Stimulated activated effector memory CD8-positive, alpha-beta T cell treated with anti-CD3 and anti-CD28 coated beads, Interleukin-12 subunit alpha, Interleukin-12 subunit beta, amount 100 ng/mL, for 72 hours (primary cell): Measurements from ENCODE around the gene CERS1.
"Not testable (repeated sequence)": the region's sequence is repeated elsewhere in the genome, so short reads cannot be mapped to it uniquely, and the experiment has no call there.

Experiments
- ATAC-seq: fragments of 150-1000 bp; cut with Tn5 transposase; 2 replicates; pipeline ENCODE4 v1.10.0; 2021
- DNase-seq, 2 donors: peaks; one replicate each; pipeline ENCODE4 v3.0.0; 2021 to 2022; ENCODE audit warnings: low spot score in 2 of 2
- H3K27ac Mint-ChIP-seq: one replicate; pipeline ENCODE4 v1.8.0; 2022; ENCODE audit warnings: mild to moderate bottlenecking, mixed read lengths
- H3K36me3 Mint-ChIP-seq: one replicate; pipeline ENCODE4 v1.8.0; 2022; ENCODE audit warnings: mild to moderate bottlenecking, mixed read lengths
- H3K4me1 Mint-ChIP-seq: one replicate; pipeline ENCODE4 v1.8.0; 2022; ENCODE audit warnings: mixed read lengths
- H3K4me3 Mint-ChIP-seq: one replicate; pipeline ENCODE4 v1.8.0; 2022; ENCODE audit warnings: mild to moderate bottlenecking, mixed read lengths
- H3K9me3 Mint-ChIP-seq: one replicate; pipeline ENCODE4 v1.8.0; 2022; ENCODE audit warnings: mixed read lengths

CERS1 gene

GRCh38 chr19:18906605-18907519 is 10.9 kb upstream of the CERS1 start:
- Mint-ChIP-seq H3K4me1 (peaks cover 6% of the 10 kb centered on the region), H3K9me3 (no peaks in the 10 kb centered on the region), H3K4me3 (no peak overlapping the region), H3K27ac (no peak overlapping the region), H3K36me3 (peaks cover 69% of the 10 kb centered on the region)
- DNase-seq (no peak), ATAC-seq (no peak)

- no peak overlapping the region for H3K27ac Mint-ChIP-seq
These were observed 9.7 kb upstream of the CERS1 start for GRCh38 chr19:18905513-18906236.

GRCh38 chr19:18905058-18905456 is 9.1 kb upstream of the CERS1 start:
- H3K9me3 Mint-ChIP-seq = no peaks in the 10 kb centered on the region
- H3K27ac Mint-ChIP-seq = no peak overlapping the region
- H3K4me1 Mint-ChIP-seq = peaks cover 6% of the 10 kb centered on the region
- H3K4me3 Mint-ChIP-seq = no peak overlapping the region
- no peak for DNase-seq
- peaks cover 63% of the 10 kb centered on the region for H3K36me3 Mint-ChIP-seq
- ATAC-seq = no peak

More at GRCh38 chr19:18905513-18906236, 9.7 kb upstream of the CERS1 start:
- peaks cover 64% of the 10 kb centered on the region for H3K36me3 Mint-ChIP-seq
- no peaks in the 10 kb centered on the region for H3K9me3 Mint-ChIP-seq
- H3K4me1 Mint-ChIP-seq = peaks cover 6% of the 10 kb centered on the region
- DNase-seq (no peak), ATAC-seq (no peak)
- H3K4me3 Mint-ChIP-seq = no peak overlapping the region

- no peaks in the 10 kb centered on the region for H3K9me3 Mint-ChIP-seq
- H3K27ac Mint-ChIP-seq = no peak overlapping the region
- peaks cover under 1% of the 10 kb centered on the region for H3K4me1 Mint-ChIP-seq
- peaks cover 63% of the 10 kb centered on the region for H3K36me3 Mint-ChIP-seq
- DNase-seq (no peak), ATAC-seq (no peak)
- H3K4me3 Mint-ChIP-seq = no peak overlapping the region
These were observed 8.5 kb upstream of the CERS1 start for GRCh38 chr19:18904334-18905057.

- Mint-ChIP-seq H3K4me1 (no peaks in the 10 kb centered on the region), H3K36me3 (peaks cover 53% of the 10 kb centered on the region), H3K4me3 (no peak overlapping the region), H3K27ac (peak overlapping the region; percentile 61), H3K9me3 (no peaks in the 10 kb centered on the region)
- DNase-seq (no peak), ATAC-seq (no peak)
These were observed 7.4 kb upstream of the CERS1 start for GRCh38 chr19:18903156-18904037.

GRCh38 chr19:18902519-18902918 is 6.6 kb upstream of the CERS1 start:
- H3K4me1 Mint-ChIP-seq, H3K9me3 Mint-ChIP-seq, ATAC-seq, H3K4me3 Mint-ChIP-seq, DNase-seq: not testable (repeated sequence)
- H3K36me3 Mint-ChIP-seq = peaks cover 57% of the 10 kb centered on the region
- peak overlapping the region; percentile 56 for H3K27ac Mint-ChIP-seq

- Mint-ChIP-seq H3K4me1 (peaks cover 12% of the 10 kb centered on the region), H3K4me3 (no peak overlapping the region), H3K36me3 (peaks cover 58% of the 10 kb centered on the region), H3K27ac (no peak overlapping the region), H3K9me3 (no peaks in the 10 kb centered on the region)
- no peak for ATAC-seq
- DNase-seq = no peak
These were observed 5.5 kb upstream of the CERS1 start for GRCh38 chr19:18901491-18901890.

GRCh38 chr19:18900700-18901481 is 4.9 kb upstream of the CERS1 start:
- Mint-ChIP-seq H3K9me3 (no peaks in the 10 kb centered on the region), H3K4me1 (peaks cover 16% of the 10 kb centered on the region), H3K36me3 (peaks cover 52% of the 10 kb centered on the region), H3K27ac (no peak overlapping the region), H3K4me3 (no peak overlapping the region)
- DNase-seq (no peak), ATAC-seq (no peak)

- no peak for ATAC-seq
- H3K4me1 Mint-ChIP-seq = peaks cover 16% of the 10 kb centered on the region
These were observed 3.9 kb upstream of the CERS1 start for GRCh38 chr19:18899624-18900560.

GRCh38 chr19:18898607-18899408 is 2.9 kb upstream of the CERS1 start:
- DNase-seq (no peak), ATAC-seq (no peak)
- no peaks in the 10 kb centered on the region for H3K9me3 Mint-ChIP-seq
- peaks cover 16% of the 10 kb centered on the region for H3K4me1 Mint-ChIP-seq
- no peak overlapping the region for H3K4me3 Mint-ChIP-seq
- no peak overlapping the region for H3K27ac Mint-ChIP-seq
- H3K36me3 Mint-ChIP-seq = peaks cover 38% of the 10 kb centered on the region

More at GRCh38 chr19:18899624-18900560, 3.9 kb upstream of the CERS1 start:
- Mint-ChIP-seq H3K36me3 (peaks cover 42% of the 10 kb centered on the region), H3K27ac (no peak overlapping the region), H3K9me3 (no peaks in the 10 kb centered on the region), H3K4me3 (no peak overlapping the region)
- no peak for DNase-seq

GRCh38 chr19:18898081-18898606 is 2.2 kb upstream of the CERS1 start:
- no peak overlapping the region for H3K4me3 Mint-ChIP-seq
- H3K4me1 Mint-ChIP-seq = peaks cover 16% of the 10 kb centered on the region
- DNase-seq (no peak), ATAC-seq (no peak)
- H3K9me3 Mint-ChIP-seq = no peaks in the 10 kb centered on the region
- no peak overlapping the region for H3K27ac Mint-ChIP-seq
- H3K36me3 Mint-ChIP-seq = peaks cover 31% of the 10 kb centered on the region
